WTC11 (cell line): ENCODE data around the gene DPP10. TPM values are rescaled to one million over a fixed set of nuclear protein-coding genes. Genes with fewer than 3 reads are reported as not detected.

Experiments
- ATAC-seq: fragments of 200-7000 bp; cut with Tn5 transposase; 2 replicates; pipeline ENCODE4 v1.10.0; 2021; ENCODE audit warnings: mild to moderate bottlenecking, moderate library complexity
- CTCF ChIA-PET: fragments of 300-600 bp; sonication (Branson Sonifier 250); formaldehyde crosslinking; loops from one replicate; lab custom pipeline; 2021; ENCODE audit warnings: antibody characterized with exemption; lab: Charles Lee
- POLR2A ChIA-PET: fragments of 350-600 bp; sonication (Branson Sonifier 250); formaldehyde crosslinking; loops from one replicate; lab custom pipeline; 2021; ENCODE audit warnings: antibody characterized with exemption; lab: Charles Lee
- DNase-seq: peaks from one replicate; pipeline ENCODE4 v3.0.0; 2021; ENCODE audit warnings: low spot score
- H3K27ac Mint-ChIP-seq: 2 replicates; pipeline ENCODE4 v1.8.0; 2021; ENCODE audit warnings: mixed read lengths
- H3K27me3 Mint-ChIP-seq: 2 replicates; pipeline ENCODE4 v1.8.0; 2021; ENCODE audit warnings: low read depth, mild to moderate bottlenecking, moderate library complexity, mixed read lengths
- H3K36me3 Mint-ChIP-seq: 2 replicates; pipeline ENCODE4 v1.8.0; 2021; ENCODE audit warnings: mixed read lengths
- H3K4me1 Mint-ChIP-seq: 2 replicates; pipeline ENCODE4 v1.8.0; 2022; ENCODE audit warnings: mixed read lengths
- H3K4me3 Mint-ChIP-seq: 2 replicates; pipeline ENCODE4 v1.8.0; 2021; ENCODE audit warnings: mild to moderate bottlenecking, moderate library complexity, mixed read lengths
- H3K9me3 Mint-ChIP-seq: 2 replicates; pipeline ENCODE4 v1.8.0; 2021; ENCODE audit warnings: mixed read lengths
- AR ChIP-seq: fragments of 250-450 bp; sonication (Bioruptor Pico); IDR thresholded peaks from 2 replicates; pipeline ENCODE4 v1.9.0; 2021; ENCODE audit warnings: mild to moderate bottlenecking
- CDX4 ChIP-seq: fragments of 250-450 bp; sonication (Bioruptor Pico); IDR thresholded peaks from 2 replicates; pipeline ENCODE4 v1.9.0; 2021; ENCODE audit warnings: moderate library complexity, mild to moderate bottlenecking, inconsistent platforms, borderline replicate concordance
- CREB1 ChIP-seq: sonication (generic); formaldehyde crosslinking; IDR thresholded peaks from 2 replicates; pipeline ENCODE4 v1.8.0; 2023; ENCODE audit warnings: mild to moderate bottlenecking, missing genetic modification reagents
- CREM ChIP-seq: sonication (generic); formaldehyde crosslinking; IDR thresholded peaks from 2 replicates; pipeline ENCODE4 v1.8.1; 2022; ENCODE audit warnings: mild to moderate bottlenecking, missing genetic modification reagents, moderate library complexity
- E2F1 ChIP-seq: sonication (generic); formaldehyde crosslinking; IDR thresholded peaks from 2 replicates; pipeline ENCODE4 v1.8.0; 2022; ENCODE audit warnings: mild to moderate bottlenecking, missing genetic modification reagents
- ETV6 ChIP-seq: sonication (generic); formaldehyde crosslinking; IDR thresholded peaks from 2 replicates; pipeline ENCODE4 v1.8.1; 2022; ENCODE audit warnings: mild to moderate bottlenecking, missing genetic modification reagents
- FOXP1 ChIP-seq: sonication (generic); formaldehyde crosslinking; IDR thresholded peaks from 2 replicates; pipeline ENCODE4 v1.8.0; 2022; ENCODE audit warnings: missing genetic modification reagents, mild to moderate bottlenecking, moderate library complexity, borderline replicate concordance
- GABPB1 ChIP-seq: sonication (generic); formaldehyde crosslinking; IDR thresholded peaks from 2 replicates; pipeline ENCODE4 v1.8.1; 2023; ENCODE audit warnings: mild to moderate bottlenecking, missing genetic modification reagents
- IRF1 ChIP-seq: sonication (generic); formaldehyde crosslinking; IDR thresholded peaks from 2 replicates; pipeline ENCODE4 v1.8.0; 2023; ENCODE audit warnings: missing genetic modification reagents
- IRF2 ChIP-seq: sonication (generic); formaldehyde crosslinking; IDR thresholded peaks from 2 replicates; pipeline ENCODE4 v1.8.0; 2022; ENCODE audit warnings: low read depth, missing genetic modification reagents, borderline replicate concordance
- NFATC4 ChIP-seq: fragments of 250-450 bp; sonication (Bioruptor Pico); IDR thresholded peaks from 2 replicates; pipeline ENCODE4 v1.9.0; 2021; ENCODE audit warnings: mild to moderate bottlenecking
- NR1H2 ChIP-seq: sonication (generic); formaldehyde crosslinking; IDR thresholded peaks from 2 replicates; pipeline ENCODE4 v1.9.0; 2021; ENCODE audit warnings: mild to moderate bottlenecking, moderate library complexity, missing genetic modification reagents
- OVOL2 ChIP-seq: fragments of 250-450 bp; sonication (Bioruptor Pico); IDR thresholded peaks from 2 replicates; pipeline ENCODE4 v1.9.0; 2021; ENCODE audit warnings: mild to moderate bottlenecking, borderline replicate concordance
- PRRX2 ChIP-seq: fragments of 250-450 bp; sonication (Bioruptor Pico); IDR thresholded peaks from 2 replicates; pipeline ENCODE4 v1.8.0; 2021; ENCODE audit warnings: mild to moderate bottlenecking
- RORB ChIP-seq: fragments of 250-450 bp; sonication (Bioruptor Pico); IDR thresholded peaks from 2 replicates; pipeline ENCODE4 v1.9.0; 2021; ENCODE audit warnings: mild to moderate bottlenecking
- STAT6 ChIP-seq: sonication (generic); formaldehyde crosslinking; conservative IDR thresholded peaks from 2 replicates; pipeline ENCODE4 v1.8.1; 2023; ENCODE audit warnings: mild to moderate bottlenecking, low read depth, missing genetic modification reagents, moderate library complexity
- TCF7 ChIP-seq: sonication (generic); formaldehyde crosslinking; IDR thresholded peaks from 2 replicates; pipeline ENCODE4 v1.8.0; 2022; ENCODE audit warnings: mild to moderate bottlenecking, low read depth, missing genetic modification reagents, moderate library complexity
- TEAD4 ChIP-seq: sonication (generic); formaldehyde crosslinking; IDR thresholded peaks from 2 replicates; pipeline ENCODE4 v1.8.0; 2022; ENCODE audit warnings: mild to moderate bottlenecking, missing genetic modification reagents
- USF2 ChIP-seq: sonication (generic); formaldehyde crosslinking; IDR thresholded peaks from 2 replicates; pipeline ENCODE4 v1.8.1; 2023; ENCODE audit warnings: mild to moderate bottlenecking, missing genetic modification reagents, moderate library complexity
- ZBTB21 ChIP-seq: sonication (generic); formaldehyde crosslinking; IDR thresholded peaks from 2 replicates; pipeline ENCODE4 v1.8.1; 2023; ENCODE audit warnings: mild to moderate bottlenecking, missing genetic modification reagents, borderline replicate concordance
- ZNF138 ChIP-seq: sonication (generic); formaldehyde crosslinking; conservative IDR thresholded peaks from 2 replicates; pipeline ENCODE4 v1.8.1; 2022; ENCODE audit warnings: mild to moderate bottlenecking, moderate library complexity, missing genetic modification reagents
- ZNF423 ChIP-seq: fragments of 250-450 bp; sonication (Bioruptor Pico); IDR thresholded peaks from 2 replicates; pipeline ENCODE4 v2.1.2; 2022; ENCODE audit warnings: mild to moderate bottlenecking, moderate library complexity
- ZSCAN18 ChIP-seq: fragments of 250-450 bp; sonication (Bioruptor Pico); IDR thresholded peaks from 2 replicates; pipeline ENCODE4 v2.1.2; 2022; ENCODE audit warnings: mild to moderate bottlenecking, moderate library complexity
- total RNA-seq: library from RNA; stranded (reverse); gene quantifications from 3 replicates; pipeline ENCODE4 v1.2.3, GENCODE V29; 2021

DPP10 gene
- total RNA-seq, 1 experiment from 2014 or later: 4.0 TPM

- TF ChIP-seq FOXP1 (no peak), AR (CRISPR knock-in tag) (no peak), IRF2 (no peak), ZBTB21 (CRISPR knock-in tag) (no peak), CREM (no peak), NR1H2 (no peak), ZNF423 (CRISPR knock-in tag) (no peak)
These were observed 917.1 kb downstream of the DPP10 start (continued) for GRCh38 chr2:115359550-115359949.

- Mint-ChIP-seq H3K27me3 (no peaks in the 10 kb centered on the region), H3K36me3 (peaks cover 19% of the 10 kb centered on the region), H3K4me3 (no peak overlapping the region), H3K27ac (peak overlapping the region; percentile 41; the same call in 1 of the 2 replicates), H3K9me3 (peaks cover 37% of the 10 kb centered on the region), H3K4me1 (peaks cover 20% of the 10 kb centered on the region)
- DNase-seq (no peak), ATAC-seq (peak; percentile 62; the same call in 1 of the 2 replicates)
- ChIA-PET CTCF (interaction anchor here (0.5 kb wide), 1 partner anchor 22 kb away, joined by 3 read pairs; no protein-coding TSS in a partner anchor), POLR2A (no interaction called here)
- no peak for TF ChIP-seq CDX4 (CRISPR knock-in tag)
- no peak for TF ChIP-seq PRRX2
- no peak for TF ChIP-seq STAT6 (CRISPR knock-in tag)
- no peak for TF ChIP-seq ZNF138 (CRISPR knock-in tag)
- TF ChIP-seq IRF1 (CRISPR knock-in tag): no peak
- TF ChIP-seq E2F1: no peak
- no peak for TF ChIP-seq CREB1 (CRISPR knock-in tag)
- no peak for TF ChIP-seq TEAD4
- no peak for TF ChIP-seq NFATC4 (CRISPR knock-in tag)
These were observed 921.7 kb downstream of the DPP10 start for GRCh38 chr2:115364093-115364492.

GRCh38 chr2:115369400-115369799 lies 927.0 kb downstream of the DPP10 start:
- Mint-ChIP-seq H3K36me3 (peaks cover 37% of the 10 kb centered on the region), H3K4me3 (no peak overlapping the region), H3K27ac (no peak overlapping the region), H3K4me1 (peaks cover 5% of the 10 kb centered on the region), H3K27me3 (peaks cover 6% of the 10 kb centered on the region), H3K9me3 (peaks cover 53% of the 10 kb centered on the region)
- ATAC-seq (no peak), DNase-seq (no peak)
- ChIA-PET POLR2A (no interaction called here), CTCF (no interaction called here)
- TF ChIP-seq TCF7 (CRISPR knock-in tag) (no peak), CREM (no peak), ETV6 (CRISPR knock-in tag) (no peak), OVOL2 (CRISPR knock-in tag) (no peak), GABPB1 (CRISPR knock-in tag) (no peak), RORB (CRISPR knock-in tag) (no peak), ZSCAN18 (CRISPR knock-in tag) (no peak), USF2 (CRISPR knock-in tag) (no peak)
